Lung (tissue), 12 donors: ENCODE measurements around the gene FRMD4A. TPM values are rescaled to one million over a fixed set of nuclear protein-coding genes. Genes with fewer than 3 reads are reported as not detected.

Experiments
- ATAC-seq: fragments of 200-7000 bp; cut with Tn5 transposase; one replicate; pipeline ENCODE4 v1.9.1; 2020; ENCODE audit warnings: moderate number of reproducible peaks; ENCODE audit not compliant: insufficient read depth, low FRiP score
- DNase-seq, 3 donors: peaks; one replicate each; pipeline ENCODE4 v3.0.0-alpha.2; 2013 to 2017
- H3K27ac ChIP-seq, 2 donors: one replicate each; pipeline ENCODE4 v1.5.1; 2013; ENCODE audit warnings: mild to moderate bottlenecking in 2 of 2, moderate library complexity in 2 of 2, control low read depth in 1 of 2, inconsistent platforms in 1 of 2, low read depth in 1 of 2, low read length in 1 of 2
- H3K27me3 ChIP-seq, 3 donors: one replicate each; pipeline ENCODE4 v1.5.1; 2013; ENCODE audit warnings: low read length in 2 of 3; ENCODE audit not compliant: control insufficient read depth in 3 of 3, insufficient read depth in 3 of 3
- H3K36me3 ChIP-seq, 4 donors: one replicate each; pipeline ENCODE4 v1.5.1; 2013; ENCODE audit warnings: low read length in 4 of 4, mild to moderate bottlenecking in 1 of 4, moderate library complexity in 1 of 4; ENCODE audit not compliant: control insufficient read depth in 4 of 4, insufficient read depth in 4 of 4
- H3K4me1 ChIP-seq, 5 donors: one replicate each; pipeline ENCODE4 v1.5.1; 2013; ENCODE audit warnings: low read length in 5 of 5, mild to moderate bottlenecking in 2 of 5, moderate library complexity in 1 of 5; ENCODE audit not compliant: control insufficient read depth in 5 of 5, insufficient read depth in 5 of 5
- H3K4me3 ChIP-seq: one replicate; pipeline ENCODE4 v1.5.1; 2013; ENCODE audit warnings: mild to moderate bottlenecking, control low read depth, moderate library complexity
- H3K9ac ChIP-seq, 2 donors: one replicate each; pipeline ENCODE4 v1.5.1; 2013; ENCODE audit warnings: low read length in 2 of 2, control low read depth in 1 of 2; ENCODE audit not compliant: insufficient read depth in 1 of 2
- H3K9me3 ChIP-seq, 4 donors: one replicate each; pipeline ENCODE4 v1.5.1; 2013; ENCODE audit warnings: low read length in 3 of 4, mild to moderate bottlenecking in 1 of 4, moderate library complexity in 1 of 4; ENCODE audit not compliant: control insufficient read depth in 4 of 4, insufficient read depth in 3 of 4
- CTCF ChIP-seq: IDR thresholded peaks from 2 replicates; pipeline ENCODE4 v1.5.1; 2012; ENCODE audit warnings: mild to moderate bottlenecking; ENCODE audit errors: control extremely low read depth, extremely low read depth
- WGBS, 2 donors: extraction: QIAGEN DNeasy Blood & Tissue Kit; methylation state at CpG; one replicate each; pipeline ENCODE4 v1.1.7; 2013; 5-methylcytosine and 5-hydroxymethylcytosine counted together
- polyA plus RNA-seq, 2 donors: library from polyadenylated mRNA; stranded (reverse); fragments of 200-250 nt; gene quantifications; one replicate each; pipeline ENCODE4 v1.2.1, GENCODE V29; 2013
- total RNA-seq, 2 donors: library from RNA; depleted of rRNA in 1 of 2; stranded (reverse); fragments of >200 nt in 1 of 2; gene quantifications; one replicate each; pipeline ENCODE4 v1.2.1, GENCODE V29; 2014 to 2021
- donor health status: control.
- donor health status: control.
- donor health status: Bipolar disorder and iron deficiency.
- donor health status: healthy.
- donor health status: DM: yes; HTN: yes; CAD: no.

FRMD4A gene
- total and polyA plus RNA-seq, 4 donors, result 12.0 to 64.5 (median 29.3) TPM

- H3K9ac ChIP-seq, result no peak overlapping the region
- no peak for TF ChIP-seq CTCF
- no peak for ATAC-seq
- peaks cover 0 to 10% (median 6%) of the 10 kb centered on the region in 5 donors for H3K4me1 ChIP-seq
- no peaks in the 10 kb centered on the region for H3K36me3 ChIP-seq
- WGBS, 2 donors, result 88% methylated on average over 3 of the region's 3 CpGs
- no peaks in the 10 kb centered on the region for H3K9me3 ChIP-seq
- no peak overlapping the region for H3K4me3 ChIP-seq
- DNase-seq, result no peak
- peaks cover 0 to 16% (median 0%) of the 10 kb centered on the region in 3 donors for H3K27me3 ChIP-seq
- H3K27ac ChIP-seq, result no peak overlapping the region
Measured at GRCh38 chr10:13822490-13822889, 508.2 kb downstream of the FRMD4A start.

GRCh38 chr10:13820964-13821337 is 509.8 kb downstream of the FRMD4A start:
- peaks cover 0 to 15% (median 12%) of the 10 kb centered on the region in 5 donors for H3K4me1 ChIP-seq
- no peak overlapping the region for H3K9ac ChIP-seq
- DNase-seq, result no peak
- H3K4me3 ChIP-seq, result no peak overlapping the region
- peaks cover 0 to 4% (median 1%) of the 10 kb centered on the region in 4 donors for H3K9me3 ChIP-seq
- no peak for TF ChIP-seq CTCF
- no peaks in the 10 kb centered on the region for H3K36me3 ChIP-seq
- peak overlapping the region; percentile 6 to 47 for H3K27ac ChIP-seq
- H3K27me3 ChIP-seq, result peaks cover 0 to 16% (median 0%) of the 10 kb centered on the region in 3 donors
- 21 to 35% methylated on average over 9 of the region's 9 CpGs for WGBS, 2 donors
- no peak for ATAC-seq

GRCh38 chr10:13820119-13820963 is 510.4 kb downstream of the FRMD4A start:
- Histone ChIP-seq H3K36me3 (no peaks in the 10 kb centered on the region), H3K4me1 (peaks cover 0 to 15% (median 12%) of the 10 kb centered on the region in 5 donors), H3K4me3 (no peak overlapping the region), H3K9ac (no peak overlapping the region), H3K27me3 (peaks cover 0 to 16% (median 0%) of the 10 kb centered on the region in 3 donors), H3K27ac (peak overlapping the region; percentile 6 to 47), H3K9me3 (peaks cover 0 to 5% (median 1%) of the 10 kb centered on the region in 4 donors)
- ATAC-seq (no peak), DNase-seq (no peak)
- WGBS, 2 donors, result 74 to 80% methylated on average over 19 of the region's 19 CpGs
- TF ChIP-seq CTCF, result no peak
